ENCODE results near the gene FAIM2.

Gene FAIM2

GRCh38 chr12:49823350-49823749 lies 80.3 kb downstream of the FAIM2 start:
- no peak for DNase-seq
- TF ChIP-seq, protein P1, sequence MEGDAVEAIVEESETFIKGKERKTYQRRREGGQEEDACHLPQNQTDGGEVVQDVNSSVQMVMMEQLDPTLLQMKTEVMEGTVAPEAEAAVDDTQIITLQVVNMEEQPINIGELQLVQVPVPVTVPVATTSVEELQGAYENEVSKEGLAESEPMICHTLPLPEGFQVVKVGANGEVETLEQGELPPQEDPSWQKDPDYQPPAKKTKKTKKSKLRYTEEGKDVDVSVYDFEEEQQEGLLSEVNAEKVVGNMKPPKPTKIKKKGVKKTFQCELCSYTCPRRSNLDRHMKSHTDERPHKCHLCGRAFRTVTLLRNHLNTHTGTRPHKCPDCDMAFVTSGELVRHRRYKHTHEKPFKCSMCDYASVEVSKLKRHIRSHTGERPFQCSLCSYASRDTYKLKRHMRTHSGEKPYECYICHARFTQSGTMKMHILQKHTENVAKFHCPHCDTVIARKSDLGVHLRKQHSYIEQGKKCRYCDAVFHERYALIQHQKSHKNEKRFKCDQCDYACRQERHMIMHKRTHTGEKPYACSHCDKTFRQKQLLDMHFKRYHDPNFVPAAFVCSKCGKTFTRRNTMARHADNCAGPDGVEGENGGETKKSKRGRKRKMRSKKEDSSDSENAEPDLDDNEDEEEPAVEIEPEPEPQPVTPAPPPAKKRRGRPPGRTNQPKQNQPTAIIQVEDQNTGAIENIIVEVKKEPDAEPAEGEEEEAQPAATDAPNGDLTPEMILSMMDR (IDR thresholded peaks at IDR 0.05; ENCODE audit: low read depth, low read length): no peak
- Histone ChIP-seq H3K9me3 (no peaks in the 10 kb centered on the region), H3K27me3 (no peaks in the 10 kb centered on the region), H3K4me3 (ENCODE audit: low read depth, low read length) (no peak overlapping the region), H3K4me1 (peaks cover 9% of the 10 kb centered on the region; the same call in 1 of the 2 replicates), H3K36me3 (no peaks in the 10 kb centered on the region)

DNA sequence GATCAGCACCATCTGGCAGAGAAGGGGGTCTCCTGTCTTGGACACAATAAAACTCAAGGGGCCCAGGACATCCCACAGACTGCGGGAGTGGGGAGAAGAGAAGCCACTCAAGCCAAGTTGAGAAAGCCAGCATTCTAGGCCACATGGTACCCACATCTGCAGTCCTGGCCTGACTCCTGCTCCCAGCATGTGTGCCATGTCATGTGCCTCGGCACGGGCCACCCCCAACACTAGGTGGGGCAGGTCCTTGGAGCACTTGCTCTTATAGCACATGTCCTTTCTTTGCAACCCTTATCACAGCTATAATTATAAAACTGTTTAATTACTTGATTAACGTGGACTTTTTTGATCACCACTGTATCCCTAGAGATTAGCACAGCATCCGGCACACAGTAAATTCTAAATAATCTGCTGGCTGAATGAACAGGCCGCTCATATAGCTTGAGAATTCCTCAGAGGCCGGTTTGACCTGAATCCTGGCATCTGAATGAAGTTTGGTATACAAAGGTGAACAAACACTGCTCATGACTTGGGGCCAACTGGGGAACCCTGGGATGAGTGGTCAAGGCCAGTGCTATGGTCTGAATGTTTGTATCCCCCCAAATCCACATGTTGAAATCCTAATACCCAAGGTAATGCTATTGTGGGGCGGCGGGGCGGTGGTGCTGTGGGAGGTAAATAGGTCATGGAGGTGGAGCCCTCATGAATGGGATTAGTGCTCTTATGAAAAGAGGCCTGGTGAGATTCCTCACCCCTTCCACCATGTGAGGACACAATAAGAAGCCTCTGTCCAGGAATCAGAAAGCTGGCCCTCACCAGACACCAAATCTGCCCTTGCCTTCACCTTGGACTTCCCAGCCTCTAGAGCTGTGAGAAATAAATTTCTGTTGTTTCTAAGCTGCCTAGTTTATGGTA lies 82.1 kb downstream of the FAIM2 start:
- 0 out of 2 replicates have a peak, but pooled peaks cover 3% of the 10 kb centered on the region for H3K36me3 ChIP-seq
- no peaks in the 10 kb centered on the region for H3K9me3 ChIP-seq
- H3K27me3 ChIP-seq: no peaks in the 10 kb centered on the region
- H3K4me1 ChIP-seq: peaks cover 5% of the 10 kb centered on the region; the same call in 1 of the 2 replicates
- H3K4me3 ChIP-seq (ENCODE audit: low read depth, low read length): no peak overlapping the region
- DNase-seq: no peak
- TF ChIP-seq, protein P1 (IDR thresholded peaks at IDR 0.05; ENCODE audit: low read depth, low read length): no peak

DNA sequence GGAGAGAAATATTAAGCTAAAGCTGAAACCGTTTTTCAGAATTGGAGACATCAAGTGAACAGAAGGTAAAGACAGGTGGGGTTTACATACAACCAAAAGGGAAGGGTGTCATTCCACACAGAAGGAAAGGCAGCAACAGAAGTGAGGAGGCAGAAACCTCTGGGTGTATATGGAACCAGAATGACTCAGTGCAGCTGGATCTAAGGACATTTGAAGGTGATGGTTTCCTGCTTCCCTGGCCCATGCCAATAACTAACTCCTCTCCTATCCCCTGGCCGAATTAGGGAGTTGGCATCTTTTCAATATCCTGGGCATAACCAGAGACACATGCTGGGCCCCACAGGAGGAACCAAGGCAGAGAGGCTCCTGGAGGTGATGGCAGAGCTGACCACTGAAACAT lies 83.9 kb downstream of the FAIM2 start:
- TF ChIP-seq, protein P1 (IDR thresholded peaks at IDR 0.05; ENCODE audit: low read depth, low read length): no peak
- Histone ChIP-seq H3K4me3 (ENCODE audit: low read depth, low read length) (no peak overlapping the region), H3K4me1 (no peaks in the 10 kb centered on the region), H3K36me3 (peaks cover 3% of the 10 kb centered on the region; the same call in 1 of the 2 replicates), H3K9me3 (no peaks in the 10 kb centered on the region), H3K27me3 (no peaks in the 10 kb centered on the region)
- no peak for DNase-seq

DNA sequence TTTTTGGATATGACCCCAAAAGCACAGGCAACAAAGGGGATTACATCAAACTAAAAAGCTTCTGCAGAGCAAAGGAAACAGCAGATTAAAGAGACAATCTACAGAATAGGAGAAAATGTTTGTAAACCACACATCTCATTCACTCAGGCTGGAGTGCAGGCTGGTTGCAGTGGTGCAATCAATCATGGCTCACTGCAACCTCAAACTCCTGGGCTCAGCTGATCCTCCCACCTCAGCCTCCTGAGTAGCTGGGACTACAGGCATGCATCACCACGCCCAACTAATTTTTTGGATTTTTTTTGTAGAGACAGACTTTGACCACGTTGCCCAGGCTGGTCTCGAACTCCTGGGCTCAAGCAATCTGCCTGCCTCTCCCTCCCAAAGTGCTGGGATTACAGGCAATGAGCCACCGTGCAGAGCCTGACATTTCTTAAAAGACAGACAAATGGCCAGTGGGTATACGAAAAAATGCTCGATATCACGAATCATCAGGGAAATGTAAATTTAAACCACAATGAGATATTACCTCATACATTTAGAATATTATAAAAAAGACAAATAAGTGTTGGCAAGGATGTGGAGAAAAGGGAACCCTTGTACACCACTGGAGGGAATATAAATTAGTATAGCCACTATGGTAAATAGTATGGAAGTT lies 85.3 kb downstream of the FAIM2 start:
- H3K9me3 ChIP-seq: no peaks in the 10 kb centered on the region
- DNase-seq: no peak

More for the DNA sequence above, 85.3 kb downstream of the FAIM2 start:
- H3K4me1 ChIP-seq: no peaks in the 10 kb centered on the region
- TF ChIP-seq, protein P1 (IDR thresholded peaks at IDR 0.05; ENCODE audit: low read depth, low read length): no peak
- H3K36me3 ChIP-seq: peaks cover 3% of the 10 kb centered on the region; the same call in 1 of the 2 replicates
- no peak overlapping the region for H3K4me3 ChIP-seq (ENCODE audit: low read depth, low read length)
- no peaks in the 10 kb centered on the region for H3K27me3 ChIP-seq
